HepG2 (cell line): Measurements from ENCODE around the gene LIME1. TPM values are rescaled to one million over a fixed set of nuclear protein-coding genes. Genes with fewer than 3 reads are reported as not detected.

Experiments used
- AGO1 ChIP-seq: fragments of 200-400 bp; formaldehyde crosslinking; IDR thresholded peaks from 2 replicates; pipeline ENCODE4 v1.6.1; 2017; ENCODE audit warnings: mild to moderate bottlenecking, low read depth, low read length, moderate library complexity; ENCODE audit not compliant: poor library complexity, severe bottlenecking
- ARNTL ChIP-seq: sonication (generic); formaldehyde crosslinking; IDR thresholded peaks from 2 replicates; pipeline ENCODE4 v1.4.0; 2020; ENCODE audit warnings: mild to moderate bottlenecking, missing genetic modification reagents
- EP300 ChIP-seq, 3 experiments: sonication (generic) in 1 of 3; formaldehyde crosslinking in 1 of 3; IDR thresholded peaks; 2 replicates each; pipeline versions ENCODE4 v1.5.1 to v1.6.1; 2011 to 2020; ENCODE audit warnings: low read depth in 2 of 3, low read length in 2 of 3, borderline replicate concordance in 1 of 3, improper control_type of control experiment in 1 of 3, mild to moderate bottlenecking in 1 of 3, missing genetic modification reagents in 1 of 3, moderate library complexity in 1 of 3
- HIC2 ChIP-seq: sonication (generic); formaldehyde crosslinking; IDR thresholded peaks from 2 replicates; pipeline ENCODE4 v1.9.0; 2022; ENCODE audit warnings: low read depth, missing genetic modification reagents
- HNF1B ChIP-seq: sonication (generic); formaldehyde crosslinking; IDR thresholded peaks from 2 replicates; pipeline ENCODE4 v1.5.1; 2020; ENCODE audit warnings: mild to moderate bottlenecking, moderate library complexity, missing genetic modification reagents
- NFE2 ChIP-seq: sonication (generic); formaldehyde crosslinking; IDR thresholded peaks from 2 replicates; pipeline ENCODE4 v1.4.0; 2020; ENCODE audit warnings: missing genetic modification reagents
- NR2F2 ChIP-seq: IDR thresholded peaks from 2 replicates; pipeline ENCODE4 v1.6.1; 2012; ENCODE audit warnings: low read depth, inconsistent platforms, borderline replicate concordance
- POGZ ChIP-seq: sonication (generic); formaldehyde crosslinking; IDR thresholded peaks from 2 replicates; pipeline ENCODE4 v1.4.0; 2020; ENCODE audit warnings: mild to moderate bottlenecking, missing genetic modification reagents
- POLR2AphosphoS5 ChIP-seq: IDR thresholded peaks from 2 replicates; pipeline ENCODE4 v1.6.1; 2012; ENCODE audit warnings: low read depth, low read length
- RAD21 ChIP-seq: fragments of 450-650 bp; formaldehyde crosslinking; IDR thresholded peaks from 2 replicates; pipeline ENCODE4 v1.5.0; 2020; ENCODE audit warnings: mild to moderate bottlenecking
- SP2 ChIP-seq: sonication (generic); formaldehyde crosslinking; IDR thresholded peaks from 2 replicates; pipeline ENCODE4 v1.5.1; 2020; ENCODE audit warnings: mild to moderate bottlenecking, missing genetic modification reagents
- ZBTB4 ChIP-seq: sonication (generic); formaldehyde crosslinking; IDR thresholded peaks from 2 replicates; pipeline ENCODE4 v1.4.0; 2020; ENCODE audit warnings: missing genetic modification reagents, mild to moderate bottlenecking, borderline replicate concordance
- ZFAT ChIP-seq: sonication (generic); formaldehyde crosslinking; conservative IDR thresholded peaks from 2 replicates; pipeline ENCODE4 v1.8.1; 2023; ENCODE audit warnings: missing genetic modification reagents, inconsistent platforms
- ZFY ChIP-seq: sonication (generic); formaldehyde crosslinking; IDR thresholded peaks from 2 replicates; pipeline ENCODE4 v1.4.0; 2020; ENCODE audit warnings: missing genetic modification reagents
- ZIK1 ChIP-seq: sonication (generic); formaldehyde crosslinking; IDR thresholded peaks from 2 replicates; pipeline ENCODE4 v1.5.0; 2020; ENCODE audit warnings: mild to moderate bottlenecking, low read depth, missing genetic modification reagents, borderline replicate concordance
- ZNF136 ChIP-seq: sonication (generic); formaldehyde crosslinking; IDR thresholded peaks from 2 replicates; pipeline ENCODE4 v1.8.1; 2022; ENCODE audit warnings: low read depth, mild to moderate bottlenecking, moderate library complexity, missing genetic modification reagents
- ZNF75D ChIP-seq: sonication (generic); formaldehyde crosslinking; IDR thresholded peaks from 2 replicates; pipeline ENCODE4 v1.8.1; 2023; ENCODE audit warnings: missing genetic modification reagents, mild to moderate bottlenecking, borderline replicate concordance
- polyA plus RNA-seq, 8 experiments: library from polyadenylated mRNA; depleted of rRNA in 3 of 8; stranded (reverse) in 7 of 8; unstranded in 1 of 8; fragments of >200 nt; fragmentation: Illumina TruSeq in 4 of 8; extraction: Trizol in 4 of 8; gene quantifications; 2 replicates each; pipeline versions ENCODE4 v1.2.1 to v1.2.3, GENCODE V29; 2011 to 2016; ENCODE audit warnings: low read depth in 4 of 8, missing spikeins in 1 of 8, mixed read lengths in 1 of 8; ENCODE audit not compliant: insufficient read depth in 1 of 8
- total RNA-seq, 5 experiments: library from RNA; depleted of rRNA; stranded (reverse); fragments of >200 nt; fragmentation: Illumina TruSeq; extraction: Trizol; gene quantifications; 2 replicates each; pipeline ENCODE4 v1.2.3, GENCODE V29; 2016; ENCODE audit warnings: low read depth in 1 of 5
- TF ChIP-seq, protein P1 (sequence below): fragments of 450-650 bp; IDR thresholded peaks from 2 replicates; pipeline ENCODE4 v1.6.1; 2016

LIME1 gene
- total and polyA plus RNA-seq, 2 of the 13 experiments (the other 11 are each of a cell fraction or from before 2014, with no cell fraction given): 13.0 to 61.5 TPM

- TF ChIP-seq ZIK1 (CRISPR knock-in tag) (0 out of 2 replicates have a peak, but pooled peaks have one; percentile 29), ZFAT (CRISPR knock-in tag) (no peak), HNF1B (CRISPR knock-in tag) (no peak; the same call in 1 of the 2 replicates), EP300 (IDR thresholded peaks at IDR 0.05; ENCODE audit: low read depth in 2 of 2, low read length in 2 of 2) (peak in 1 of 2 experiments; percentile 15; a peak in 1 of 4 replicates), EP300 (CRISPR knock-in tag; IDR thresholded peaks at IDR 0.05; ENCODE audit: borderline replicate concordance) (no peak), SP2 (CRISPR knock-in tag) (no peak), ZBTB4 (CRISPR knock-in tag) (peak; percentile 95; the same call in 1 of the 2 replicates), ZNF75D (CRISPR knock-in tag) (no peak), ARNTL (CRISPR knock-in tag) (0 out of 2 replicates have a peak, but pooled peaks have one; percentile 39), ZFY (CRISPR knock-in tag) (peak; percentile 2; the same call in 1 of the 2 replicates), ZNF136 (CRISPR knock-in tag) (peak; percentile 56; the same call in 1 of the 2 replicates), AGO1 (no peak), HIC2 (CRISPR knock-in tag) (peak; percentile 74), NR2F2 (peak; percentile 88), NFE2 (CRISPR knock-in tag) (no peak), POGZ (CRISPR knock-in tag) (0 out of 2 replicates have a peak, but pooled peaks have one; percentile 54), RAD21 (CRISPR knock-in tag) (0 out of 2 replicates have a peak, but pooled peaks have one; percentile 30), POLR2AphosphoS5 (peak; percentile 7; the same call in 1 of the 2 replicates)
- TF ChIP-seq, protein P1, sequence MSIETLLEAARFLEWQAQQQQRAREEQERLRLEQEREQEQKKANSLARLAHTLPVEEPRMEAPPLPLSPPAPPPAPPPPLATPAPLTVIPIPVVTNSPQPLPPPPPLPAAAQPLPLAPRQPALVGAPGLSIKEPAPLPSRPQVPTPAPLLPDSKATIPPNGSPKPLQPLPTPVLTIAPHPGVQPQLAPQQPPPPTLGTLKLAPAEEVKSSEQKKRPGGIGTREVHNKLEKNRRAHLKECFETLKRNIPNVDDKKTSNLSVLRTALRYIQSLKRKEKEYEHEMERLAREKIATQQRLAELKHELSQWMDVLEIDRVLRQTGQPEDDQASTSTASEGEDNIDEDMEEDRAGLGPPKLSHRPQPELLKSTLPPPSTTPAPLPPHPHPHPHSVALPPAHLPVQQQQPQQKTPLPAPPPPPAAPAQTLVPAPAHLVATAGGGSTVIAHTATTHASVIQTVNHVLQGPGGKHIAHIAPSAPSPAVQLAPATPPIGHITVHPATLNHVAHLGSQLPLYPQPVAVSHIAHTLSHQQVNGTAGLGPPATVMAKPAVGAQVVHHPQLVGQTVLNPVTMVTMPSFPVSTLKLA: no peak
Observed at GRCh38 chr20:63734111-63734945, 2.1 kb upstream of the LIME1 start (continued).
